GM18526 (cell line): ENCODE data around the gene NOTCH4.

Source experiments
- POLR2A ChIP-seq: IDR thresholded peaks from 3 replicates; pipeline ENCODE4 v1.6.1; 2011; ENCODE audit not compliant: insufficient read length; ENCODE audit errors: extremely low read depth

The NOTCH4 gene

DNA sequence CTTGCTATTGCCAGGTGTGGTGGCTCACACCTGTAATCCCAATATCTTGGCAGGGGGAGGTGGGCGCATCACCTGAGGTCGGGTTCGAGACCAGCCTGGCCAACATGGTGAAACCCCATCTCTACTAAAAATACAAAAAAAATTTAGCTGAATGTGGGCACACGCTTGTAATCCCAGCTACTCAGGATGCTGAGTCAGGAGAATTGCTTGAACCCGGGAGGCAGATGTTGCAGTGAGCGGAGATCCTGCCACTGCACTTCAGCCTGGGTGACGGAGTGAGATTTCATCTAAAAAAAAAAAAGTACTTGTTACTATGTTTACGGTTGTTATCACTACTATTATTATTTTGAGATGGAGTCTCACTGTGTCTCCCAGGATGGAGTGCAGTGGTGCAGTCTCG, 67.0 kb downstream of the NOTCH4 start:
- no peak for TF ChIP-seq POLR2A

DNA sequence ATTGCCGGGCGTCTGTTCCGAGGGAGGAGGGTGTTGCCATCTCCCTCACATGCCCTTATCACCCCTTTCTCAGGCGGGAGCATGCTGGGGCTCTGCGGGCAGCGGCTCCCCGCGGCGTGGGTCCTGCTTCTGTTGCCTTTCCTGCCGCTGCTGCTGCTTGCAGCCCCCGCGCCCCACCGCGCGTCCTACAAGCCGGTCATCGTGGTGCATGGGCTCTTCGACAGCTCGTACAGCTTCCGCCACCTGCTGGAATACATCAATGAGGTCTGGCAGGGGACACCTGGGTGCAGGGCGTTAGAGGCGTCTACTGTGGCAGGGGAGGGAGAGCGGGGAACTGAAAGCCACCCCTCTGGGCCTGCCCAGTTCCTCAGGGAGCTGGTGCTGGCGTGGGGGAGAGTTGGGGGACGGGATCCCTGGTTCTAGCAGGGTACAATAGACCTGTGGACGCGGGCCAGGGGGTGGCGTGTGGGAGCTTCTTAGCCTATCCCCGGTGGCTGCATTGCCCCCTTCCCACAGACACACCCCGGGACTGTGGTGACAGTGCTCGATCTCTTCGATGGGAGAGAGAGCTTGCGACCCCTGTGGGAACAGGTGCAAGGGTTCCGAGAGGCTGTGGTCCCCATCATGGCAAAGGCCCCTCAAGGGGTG, 69.2 kb downstream of the NOTCH4 start:
- no peak for TF ChIP-seq POLR2A

DNA sequence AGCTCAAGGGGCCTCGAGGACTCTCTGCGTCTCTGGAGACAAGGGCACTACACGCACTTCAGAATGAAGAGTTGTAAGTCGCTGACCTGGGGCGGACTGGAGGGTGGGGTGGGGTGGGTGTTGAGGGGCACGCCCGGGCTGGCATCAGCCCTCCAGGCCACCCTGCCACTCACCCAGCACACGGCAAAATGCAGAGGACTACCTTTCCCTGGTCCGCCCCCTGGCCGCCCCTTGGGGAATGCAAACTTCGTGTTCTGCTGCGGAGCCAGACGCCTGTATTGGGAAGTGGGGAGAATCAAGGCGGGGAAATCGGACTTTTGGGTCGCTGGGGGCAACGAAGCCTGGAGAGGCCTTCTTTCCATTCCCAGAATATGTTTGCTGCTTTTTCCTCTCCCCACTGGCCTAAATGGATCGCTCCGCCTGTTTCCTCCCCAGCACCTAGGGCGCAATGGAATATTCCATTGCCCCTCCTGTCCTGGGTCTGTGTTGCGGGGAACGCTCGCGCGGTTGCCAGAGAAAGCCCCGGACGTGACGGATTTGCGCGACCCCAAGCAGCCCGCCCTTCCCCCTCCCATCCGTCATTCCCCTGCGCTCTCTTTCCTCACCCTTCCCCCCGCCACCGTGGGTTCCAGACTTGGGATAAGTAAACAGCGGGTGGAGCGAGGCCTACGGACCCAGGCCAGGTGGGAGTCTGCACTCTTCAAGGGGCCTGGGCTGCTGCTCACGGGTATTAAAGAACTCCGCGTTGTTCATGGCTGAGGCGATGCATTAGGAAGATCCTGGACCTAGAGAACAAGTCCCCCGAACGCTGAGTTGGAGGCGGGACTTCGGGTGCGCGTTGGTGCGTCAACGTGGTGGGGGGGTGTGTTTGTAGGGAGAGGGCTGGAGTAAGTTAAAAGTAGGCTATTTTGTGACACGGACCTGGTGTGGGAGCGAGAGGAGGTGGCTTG, 70.0 kb downstream of the NOTCH4 start, which contains the start of gene PPT2:
PPT2 (plus strand) TSS at position 578 of the 950 bp plus-strand sequence. CDS start 454 bp downstream, outside the sequence.
- TF ChIP-seq POLR2A: no peak

DNA sequence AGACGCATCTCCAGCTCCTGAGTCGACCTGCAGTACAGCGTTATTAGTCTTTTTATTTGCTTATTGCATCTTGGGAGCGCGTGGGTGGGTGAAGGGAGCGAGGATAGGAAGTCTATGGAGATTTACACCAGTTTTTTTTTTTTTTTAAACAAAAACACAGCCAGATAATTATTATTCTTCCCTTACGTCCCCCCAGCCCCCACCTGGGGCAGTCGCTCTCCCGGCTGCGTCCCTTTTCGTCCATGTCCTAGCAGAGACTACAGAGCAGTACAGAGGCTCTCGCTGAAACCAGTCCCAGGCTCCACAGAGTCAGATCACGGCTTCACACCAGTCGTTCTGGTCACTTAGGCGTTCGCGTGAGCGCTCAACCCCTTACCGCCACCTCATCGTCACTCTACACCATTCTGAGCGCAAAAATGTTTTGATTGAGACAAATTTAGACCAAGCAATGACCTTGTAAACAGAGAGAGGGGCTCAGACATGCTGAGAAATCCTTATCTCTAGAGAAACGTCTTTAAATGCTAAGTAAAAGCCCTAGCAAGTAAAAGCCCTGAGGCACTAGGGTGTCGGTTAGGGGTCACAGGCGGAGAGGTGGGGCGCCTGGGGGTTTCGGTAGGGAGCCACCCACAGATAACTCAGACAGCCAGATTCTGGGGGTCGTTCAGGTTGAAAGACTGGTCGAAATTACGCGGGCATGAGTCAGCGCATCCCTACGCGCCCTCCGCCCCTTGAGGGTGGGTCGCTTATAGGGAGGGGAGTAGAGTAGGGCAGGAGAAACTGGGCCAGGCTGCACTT, 70.9 kb downstream of the NOTCH4 start:
- no peak for TF ChIP-seq POLR2A

DNA sequence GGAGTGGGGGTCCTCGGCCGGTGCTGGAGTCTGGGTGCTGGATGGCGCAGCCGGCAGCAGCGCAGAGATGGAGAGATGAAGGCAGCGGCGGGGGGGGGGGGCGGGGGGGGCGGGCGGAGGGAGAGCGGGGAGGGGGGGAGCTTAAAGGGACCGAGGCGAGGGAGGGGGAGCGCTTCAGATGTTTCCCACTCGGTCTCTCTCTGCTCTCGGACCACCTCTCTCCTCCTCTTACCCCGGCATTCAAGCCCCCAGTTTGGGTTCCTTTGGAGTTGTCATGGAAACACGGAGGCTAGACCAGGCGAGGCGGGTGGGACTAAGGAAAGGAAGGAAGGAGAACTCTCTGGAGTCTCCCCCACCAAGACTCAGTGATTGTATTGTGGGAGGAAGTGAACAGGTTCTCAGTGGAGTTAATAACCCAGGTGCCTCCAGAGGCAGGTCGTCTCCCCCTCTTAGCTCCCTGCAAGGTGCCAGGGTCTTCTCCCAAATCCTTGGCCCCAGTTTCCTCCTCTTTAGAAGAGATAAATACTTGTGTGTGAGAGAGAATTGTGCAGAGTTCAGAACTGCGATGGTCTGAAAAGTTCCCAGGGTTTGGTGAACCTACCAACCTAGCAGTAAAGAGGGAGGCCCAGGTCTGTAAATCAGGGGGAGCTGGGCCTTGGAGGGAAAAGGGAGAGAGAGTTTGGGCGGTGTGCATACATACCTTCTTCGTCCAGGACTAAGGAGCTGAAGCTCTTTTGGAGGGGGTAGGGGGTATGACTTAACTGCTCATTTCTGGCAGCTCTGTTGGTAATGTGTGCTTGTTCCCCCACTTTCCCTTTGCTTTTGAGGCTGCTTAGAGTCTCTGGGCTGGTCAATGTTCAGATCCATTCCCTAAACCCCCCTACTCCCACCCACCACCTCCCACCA, 71.8 kb downstream of the NOTCH4 start, which contains the start of gene PRRT1:
PRRT1 (minus strand) TSS at position 77 of the 906 bp plus-strand sequence. CDS start 112 bp downstream, outside the sequence.
- no peak for TF ChIP-seq POLR2A

DNA sequence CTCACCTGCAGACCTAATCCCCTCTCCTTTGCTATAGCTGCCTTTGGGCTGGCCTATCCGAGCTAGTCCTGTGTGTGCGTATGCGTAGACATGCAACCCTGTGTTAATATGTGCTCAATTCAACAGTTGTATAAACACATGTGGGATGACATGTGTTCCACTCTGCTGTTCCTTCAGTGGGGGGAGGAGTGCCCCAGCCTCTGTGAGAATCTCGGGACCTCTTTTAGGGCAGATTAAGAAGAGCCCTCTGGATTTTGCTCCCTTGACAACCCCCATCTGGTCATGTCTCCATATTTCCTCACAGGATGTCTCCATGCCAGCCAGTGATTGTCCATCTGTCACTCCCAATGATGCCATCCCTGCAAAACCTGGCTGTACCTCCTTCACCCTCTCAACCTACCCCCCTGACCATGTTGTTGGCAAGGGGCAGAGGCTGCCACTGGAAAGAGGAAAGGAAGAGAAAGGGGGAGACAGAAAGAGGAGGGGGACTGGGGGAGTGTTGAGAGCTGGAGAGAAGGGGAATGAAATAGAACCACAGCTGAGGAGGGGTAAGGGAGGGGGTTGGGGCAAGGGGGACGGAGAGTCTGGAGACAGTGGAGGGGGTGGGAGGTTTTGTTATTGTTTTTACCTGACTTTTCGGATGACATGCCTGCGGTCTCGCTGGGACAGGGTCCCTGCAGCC, 72.5 kb downstream of the NOTCH4 start:
- TF ChIP-seq POLR2A: no peak

DNA sequence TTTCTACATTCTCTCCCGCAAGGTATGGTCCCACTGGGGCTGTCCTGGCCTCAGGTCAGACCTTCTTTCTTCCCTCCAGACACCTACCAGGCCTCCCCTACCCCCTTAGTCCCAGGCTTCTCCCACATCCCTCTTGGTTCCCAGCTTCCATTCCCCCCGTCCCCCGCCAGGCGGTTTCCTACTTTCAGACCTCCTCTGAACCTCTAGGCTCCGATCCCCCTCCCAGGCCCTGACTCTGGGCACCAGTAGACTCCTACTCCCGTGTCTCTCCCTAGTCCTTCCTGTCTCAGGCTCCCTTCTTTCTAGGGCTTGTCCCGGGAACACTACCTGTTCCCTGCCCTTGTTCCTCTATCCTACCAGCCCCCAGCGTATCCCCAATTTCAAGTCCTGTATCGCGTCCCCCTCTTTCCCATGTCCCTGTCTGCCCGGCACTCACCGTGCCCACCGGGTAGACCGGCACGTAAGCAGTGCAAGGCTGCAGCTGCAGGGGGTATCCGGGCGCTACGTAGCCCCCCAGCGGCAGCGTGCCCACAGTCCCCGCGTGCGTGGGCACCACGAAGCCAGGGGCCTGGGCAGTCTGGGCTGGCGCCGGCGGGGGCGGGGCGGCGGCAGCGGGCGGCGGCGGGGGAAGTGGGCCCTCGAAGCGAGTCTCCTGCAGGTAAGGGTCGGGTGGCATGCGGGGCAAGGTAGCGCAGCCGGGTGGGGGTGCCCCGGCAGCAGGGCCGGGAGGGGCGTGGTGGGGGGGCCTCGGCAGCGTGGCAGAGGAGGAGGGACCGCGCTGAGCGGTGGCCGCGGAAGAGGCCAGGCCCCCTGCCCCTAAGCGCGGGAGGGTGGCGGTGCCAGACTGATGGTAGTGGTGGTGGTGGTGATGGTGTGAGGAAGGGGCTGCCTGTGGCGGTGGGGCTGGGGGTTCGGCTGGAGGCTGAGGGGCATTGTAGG, 73.7 kb downstream of the NOTCH4 start:
- TF ChIP-seq POLR2A: no peak

DNA sequence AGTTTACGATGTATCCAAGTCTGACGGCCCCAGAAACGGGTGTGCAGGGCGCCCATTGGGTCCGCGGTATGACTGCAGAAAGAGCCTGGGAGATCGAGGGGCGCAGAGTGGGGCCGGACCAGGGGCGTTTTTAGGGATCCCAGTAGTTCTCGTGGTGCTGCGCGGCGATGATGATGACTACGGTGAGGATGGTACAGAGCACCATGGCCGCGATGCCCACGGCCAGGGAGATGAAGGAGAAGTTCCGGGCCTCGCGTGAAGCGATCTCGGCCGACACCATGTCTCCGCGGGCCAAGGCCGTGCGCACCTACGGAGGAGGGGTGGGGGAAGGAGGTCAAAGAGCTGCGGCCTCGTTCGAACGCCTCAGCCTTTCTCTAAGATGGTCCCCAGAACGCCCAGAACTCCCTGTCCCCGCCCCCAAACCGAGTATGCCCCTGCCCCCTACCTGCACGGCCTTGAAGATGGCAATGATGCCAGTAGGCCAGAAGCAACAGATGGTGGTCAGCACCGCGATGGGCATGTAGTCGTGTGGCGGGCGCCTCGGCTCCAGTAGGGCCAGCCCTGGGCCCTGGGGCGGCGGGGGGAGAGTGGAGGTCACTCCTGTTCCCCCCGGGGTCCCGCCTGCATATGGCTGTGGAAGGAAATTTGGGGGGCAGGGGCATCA, 74.6 kb downstream of the NOTCH4 start:
- TF ChIP-seq POLR2A: no peak

DNA sequence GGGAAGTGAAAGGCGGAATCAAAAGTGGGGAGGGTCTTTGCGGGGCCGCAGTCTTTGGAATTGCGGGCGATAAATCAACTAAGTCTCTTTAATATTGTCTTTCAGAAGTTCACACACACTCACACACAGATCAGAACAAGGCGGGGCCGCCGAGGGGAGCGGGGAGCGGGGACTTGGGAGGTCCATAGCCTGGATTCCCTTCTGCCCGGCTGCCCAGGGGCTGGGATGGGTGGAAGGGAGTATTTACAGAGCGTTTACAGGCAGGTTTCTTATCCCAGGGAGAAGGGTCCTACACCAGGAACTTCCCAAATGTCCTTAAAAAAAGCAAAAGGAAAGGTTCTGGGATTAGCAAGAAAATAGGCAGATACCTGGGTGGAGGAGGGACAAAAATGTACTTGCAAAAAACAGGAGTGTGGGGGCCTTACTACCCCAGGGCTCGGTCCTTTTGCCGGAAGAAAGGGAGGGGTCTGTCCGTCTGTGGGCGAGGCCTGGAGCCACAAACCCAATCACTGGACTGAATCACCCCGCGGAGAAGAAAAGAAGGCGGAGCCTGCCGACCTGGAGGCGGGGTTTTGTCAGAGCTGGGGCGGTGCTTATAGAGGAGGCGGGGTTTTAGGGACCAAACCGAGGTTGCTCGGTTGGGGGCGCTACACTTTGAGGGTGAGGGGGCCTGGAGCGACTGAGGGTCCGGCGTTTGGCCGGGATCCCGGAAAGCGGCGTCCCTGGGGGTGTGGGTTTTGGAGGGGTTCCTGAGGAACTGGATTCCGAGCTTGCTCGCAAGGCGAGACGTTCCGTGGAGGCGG, 75.4 kb downstream of the NOTCH4 start:
- TF ChIP-seq POLR2A: no peak

DNA sequence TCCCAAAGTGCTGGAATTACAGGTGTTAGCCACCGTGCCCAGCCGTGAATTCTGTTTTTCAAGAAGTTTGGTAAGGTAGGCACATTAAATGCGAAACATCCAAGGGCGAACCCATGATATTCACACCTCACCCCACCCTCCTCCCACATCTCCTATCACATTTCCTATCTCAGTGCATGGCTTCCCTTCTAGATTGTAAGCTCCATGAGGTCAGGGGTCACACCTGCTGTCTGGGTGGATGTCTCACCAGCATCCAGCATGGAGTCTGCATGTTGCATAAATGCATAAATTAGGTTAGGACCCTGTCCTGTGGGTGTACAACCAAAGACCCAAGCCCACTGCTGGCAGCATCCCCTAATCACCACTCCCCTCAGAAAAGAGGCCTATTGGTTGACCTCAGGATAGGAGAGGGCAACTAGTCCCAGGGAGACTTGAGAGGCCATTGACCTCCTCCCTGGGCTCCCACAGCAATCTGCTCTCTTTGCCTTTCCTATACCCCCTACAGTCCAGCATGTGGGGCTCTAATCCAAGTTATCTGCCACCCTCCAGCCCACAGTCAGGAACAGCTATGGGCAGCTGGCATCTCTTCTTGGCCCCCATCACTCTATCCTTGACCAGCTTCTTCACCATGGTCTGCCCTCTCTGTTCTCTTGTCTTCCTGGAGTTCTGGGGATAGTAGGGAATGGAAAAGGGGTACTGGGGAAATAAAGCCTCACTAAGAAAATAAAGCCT, 76.3 kb downstream of the NOTCH4 start:
- no peak for TF ChIP-seq POLR2A

DNA sequence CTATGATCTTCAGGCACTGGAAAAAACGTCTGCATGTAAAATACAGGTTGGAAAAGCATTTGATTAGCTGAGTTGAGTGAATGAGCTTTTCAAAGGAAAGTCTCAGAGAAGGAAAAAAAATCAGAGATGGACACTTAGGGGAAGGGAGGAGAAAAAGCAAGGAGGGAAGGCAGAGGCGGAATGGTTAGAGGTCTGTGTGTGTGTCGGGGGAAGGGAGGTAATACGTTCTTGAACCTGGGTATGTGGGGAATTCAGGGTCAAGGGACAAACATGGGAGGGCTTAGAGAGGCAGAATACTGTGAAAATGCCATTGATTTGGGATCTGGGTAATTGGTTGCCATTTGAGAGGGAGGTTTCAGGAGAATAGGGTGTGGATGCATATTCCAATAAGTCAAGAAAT, 77.2 kb downstream of the NOTCH4 start:
- TF ChIP-seq POLR2A: no peak
